ENCODE results near the gene HTRA3.

DNA sequence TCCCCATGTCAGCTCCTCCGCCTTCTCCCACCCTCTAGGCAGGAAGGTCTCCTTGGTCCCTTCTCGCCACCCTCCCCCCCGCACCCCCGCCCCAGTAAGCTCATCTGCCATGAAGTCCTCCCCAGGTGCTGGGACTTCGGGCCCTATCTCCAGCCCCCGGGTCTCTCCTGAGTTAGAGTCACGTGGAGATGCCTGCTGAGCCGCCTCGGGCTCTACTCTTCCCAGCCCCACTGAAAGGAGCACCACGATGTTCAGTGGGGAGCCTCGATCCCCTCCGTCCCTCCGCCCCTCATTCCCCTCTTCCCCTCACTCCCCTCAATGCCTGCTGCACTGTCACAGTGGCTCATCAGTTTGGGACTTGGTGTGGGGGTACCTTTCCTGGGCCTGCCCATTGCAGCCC, 3.9 kb downstream of the HTRA3 start:
- TF ChIP-seq CTCF (IDR thresholded peaks at IDR 0.05; ENCODE audit: insufficient read depth, low read depth, low read length) (no peak), EZH2 (IDR thresholded peaks at IDR 0.05; ENCODE audit: insufficient read depth, low read length) (no peak)

All from astrocyte (in vitro differentiated cells and primary cell).